NK-92 (cell line): ENCODE data around the gene PACSIN3.

ENCODE experiments used
- DNase-seq: peaks from one replicate; lab custom pipeline; 2025; ENCODE audit not compliant: unreplicated experiment; lab: John Stamatoyannopoulos, UW

The PACSIN3 gene

GRCh38 chr11:47177229-47177845, 8.9 kb downstream of the PACSIN3 start:
- DNase-seq = peak; percentile 14

- peak; percentile 83 for DNase-seq
These were observed 9.7 kb downstream of the PACSIN3 start, which contains the start of gene ARFGAP2 for GRCh38 chr11:47176328-47177228. Gene ARFGAP2 (minus strand): TSS chr11:47176879. CDS start chr11:47176853, 26 bp downstream.

- no peak for DNase-seq
These were observed 10.4 kb downstream of the PACSIN3 start for GRCh38 chr11:47175746-47176327.

GRCh38 chr11:47172740-47173336, 13.4 kb downstream of the PACSIN3 start:
- no peak for DNase-seq

- no peak for DNase-seq
These were observed 14.4 kb downstream of the PACSIN3 start for GRCh38 chr11:47171856-47172255.

- no peak for DNase-seq
These were observed 15.0 kb downstream of the PACSIN3 start for GRCh38 chr11:47171061-47171838.

- no peak for DNase-seq
These were observed 19.9 kb downstream of the PACSIN3 start for GRCh38 chr11:47166368-47166767.

- no peak for DNase-seq
These were observed 20.9 kb downstream of the PACSIN3 start for GRCh38 chr11:47165253-47165840.

GRCh38 chr11:47164321-47164720, 21.9 kb downstream of the PACSIN3 start:
- DNase-seq = no peak

GRCh38 chr11:47163898-47164297, 22.3 kb downstream of the PACSIN3 start:
- no peak for DNase-seq

GRCh38 chr11:47163193-47163592, 23.0 kb downstream of the PACSIN3 start:
- no peak for DNase-seq

- no peak for DNase-seq
These were observed 23.8 kb downstream of the PACSIN3 start for GRCh38 chr11:47162426-47162825.

- no peak for DNase-seq
These were observed 24.3 kb downstream of the PACSIN3 start for GRCh38 chr11:47161890-47162289.

GRCh38 chr11:47161134-47161854, 24.9 kb downstream of the PACSIN3 start:
- DNase-seq = no peak

GRCh38 chr11:47160753-47161133, 25.5 kb downstream of the PACSIN3 start:
- DNase-seq = no peak

- no peak for DNase-seq
These were observed 28.0 kb downstream of the PACSIN3 start for GRCh38 chr11:47158242-47158641.

GRCh38 chr11:47157805-47158204, 28.4 kb downstream of the PACSIN3 start:
- no peak for DNase-seq

- DNase-seq = no peak
These were observed 29.3 kb downstream of the PACSIN3 start for GRCh38 chr11:47156951-47157350.

GRCh38 chr11:47156333-47156732, 29.9 kb downstream of the PACSIN3 start:
- DNase-seq = no peak

GRCh38 chr11:47155879-47156278, 30.4 kb downstream of the PACSIN3 start:
- no peak for DNase-seq
